GM20000 (cell line): ENCODE measurements around the gene APOBEC3F.
"Not testable (repeated sequence)": the region's sequence is repeated elsewhere in the genome, so short reads cannot be mapped to it uniquely, and the experiment has no call there.

ENCODE experiments used
- DNase-seq: peaks from one replicate; pipeline ENCODE4 v3.0.0; 2012; ENCODE audit warnings: low spot score
- TF ChIP-seq, protein P1 (sequence below): IDR thresholded peaks from 2 replicates; pipeline ENCODE4 v1.5.1; 2012; ENCODE audit warnings: mild to moderate bottlenecking, control low read depth; ENCODE audit errors: extremely low read depth, missing control alignments

The APOBEC3F gene

DNA sequence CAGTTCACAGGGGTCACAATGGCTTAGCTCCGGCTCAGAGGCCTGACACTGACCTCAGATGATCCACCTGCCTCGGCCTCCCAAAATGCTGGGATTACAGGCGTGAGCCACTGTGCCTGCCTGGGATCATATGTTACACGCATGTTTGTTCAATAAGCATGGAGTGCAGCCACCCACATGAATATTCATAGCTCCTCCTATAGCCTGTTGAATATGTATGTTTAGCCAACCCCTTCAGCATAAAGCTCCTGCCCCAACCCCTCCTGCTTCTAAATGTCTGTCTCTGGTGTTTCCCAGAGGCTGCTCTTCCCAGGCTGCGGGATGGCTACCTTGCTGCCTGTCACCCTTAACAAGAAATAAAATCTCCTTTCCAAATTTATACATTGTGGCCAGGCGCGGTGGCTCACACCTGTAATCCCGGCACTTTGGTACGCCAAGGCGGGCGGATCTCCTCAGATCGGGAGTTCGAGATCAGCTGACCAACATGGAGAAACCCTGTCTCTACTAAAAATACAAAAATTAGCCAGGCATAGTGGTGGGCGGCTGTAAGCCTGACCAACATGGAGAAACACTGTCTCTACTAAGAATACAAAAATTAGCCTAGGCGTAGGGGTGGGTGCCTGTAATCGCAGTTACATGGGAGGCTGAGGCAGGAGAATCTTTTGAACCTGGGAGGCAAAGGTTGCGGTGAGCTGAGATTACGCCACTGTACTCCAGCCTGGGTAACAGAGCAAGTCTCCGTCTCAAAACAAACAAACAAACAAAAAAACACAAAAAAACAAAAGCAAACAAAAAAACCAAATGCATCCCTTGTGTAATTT is 1.1 kb upstream of the APOBEC3F start:
- no peak for DNase-seq
- TF ChIP-seq, protein P1, sequence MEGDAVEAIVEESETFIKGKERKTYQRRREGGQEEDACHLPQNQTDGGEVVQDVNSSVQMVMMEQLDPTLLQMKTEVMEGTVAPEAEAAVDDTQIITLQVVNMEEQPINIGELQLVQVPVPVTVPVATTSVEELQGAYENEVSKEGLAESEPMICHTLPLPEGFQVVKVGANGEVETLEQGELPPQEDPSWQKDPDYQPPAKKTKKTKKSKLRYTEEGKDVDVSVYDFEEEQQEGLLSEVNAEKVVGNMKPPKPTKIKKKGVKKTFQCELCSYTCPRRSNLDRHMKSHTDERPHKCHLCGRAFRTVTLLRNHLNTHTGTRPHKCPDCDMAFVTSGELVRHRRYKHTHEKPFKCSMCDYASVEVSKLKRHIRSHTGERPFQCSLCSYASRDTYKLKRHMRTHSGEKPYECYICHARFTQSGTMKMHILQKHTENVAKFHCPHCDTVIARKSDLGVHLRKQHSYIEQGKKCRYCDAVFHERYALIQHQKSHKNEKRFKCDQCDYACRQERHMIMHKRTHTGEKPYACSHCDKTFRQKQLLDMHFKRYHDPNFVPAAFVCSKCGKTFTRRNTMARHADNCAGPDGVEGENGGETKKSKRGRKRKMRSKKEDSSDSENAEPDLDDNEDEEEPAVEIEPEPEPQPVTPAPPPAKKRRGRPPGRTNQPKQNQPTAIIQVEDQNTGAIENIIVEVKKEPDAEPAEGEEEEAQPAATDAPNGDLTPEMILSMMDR = no peak

- DNase-seq = not testable (repeated sequence)
Measured at GRCh38 chr22:39040155-39040537, 518 bp upstream of the APOBEC3F start.

DNA sequence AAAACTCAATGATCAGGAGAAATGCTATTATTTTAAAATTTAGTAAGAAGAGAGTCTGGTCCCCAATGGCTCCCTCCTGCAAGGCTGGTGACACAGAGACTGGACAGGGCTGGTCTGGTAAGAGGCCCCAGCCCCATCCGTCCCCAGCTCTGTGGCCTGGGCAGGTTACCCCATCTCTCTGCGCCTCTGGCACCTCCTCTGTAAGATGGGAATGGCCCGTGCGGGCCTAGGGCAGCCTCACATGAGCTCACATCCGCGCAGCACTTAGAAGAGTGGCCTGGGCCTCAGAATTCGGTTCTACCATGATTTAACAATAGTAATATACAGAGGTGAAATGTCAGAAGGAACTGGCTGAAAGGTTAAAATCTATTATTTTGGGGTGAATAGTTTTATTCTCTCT is 1.2 kb downstream of the APOBEC3F start:
- DNase-seq = no peak
- TF ChIP-seq, protein P1 = no peak

DNA sequence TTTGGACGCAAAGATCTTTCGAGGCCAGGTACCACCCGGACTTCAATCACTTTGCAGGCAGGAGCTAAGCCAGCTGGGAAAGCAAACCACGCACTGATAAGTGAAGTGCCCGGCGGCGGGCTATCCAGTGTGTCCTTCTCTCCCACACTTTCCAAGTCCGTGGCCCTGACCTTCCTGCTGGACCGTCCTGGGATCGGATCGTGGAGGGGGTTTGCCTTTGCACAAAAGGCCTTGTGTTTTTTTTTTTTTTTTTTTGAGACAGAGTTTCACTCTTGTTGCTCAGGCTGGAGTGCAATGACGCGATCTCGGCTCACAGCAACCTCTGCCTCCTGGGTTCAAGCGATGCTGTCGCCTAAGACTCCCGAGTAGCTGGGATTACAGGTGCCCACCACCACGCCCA is 2.4 kb downstream of the APOBEC3F start:
- not testable (repeated sequence) for DNase-seq

- not testable (repeated sequence) for DNase-seq
Measured at GRCh38 chr22:39045136-39045535, 4.5 kb downstream of the APOBEC3F start.

DNA sequence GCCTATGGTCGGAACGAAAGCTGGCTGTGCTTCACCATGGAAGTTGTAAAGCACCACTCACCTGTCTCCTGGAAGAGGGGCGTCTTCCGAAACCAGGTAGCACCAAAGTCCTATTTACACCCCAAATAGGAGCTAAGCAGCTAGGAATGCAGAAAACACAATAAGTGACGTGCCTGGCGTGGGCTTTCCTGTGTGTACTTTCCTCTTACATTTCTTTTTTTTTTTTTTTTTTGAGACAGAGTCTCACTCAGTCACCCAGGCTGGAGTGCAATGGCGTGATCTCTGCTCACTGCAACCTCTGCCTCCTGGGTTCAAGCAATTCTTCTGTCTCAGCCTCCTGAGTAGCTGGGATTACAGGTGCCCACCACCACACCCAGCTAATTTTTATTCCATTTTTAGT is 8.8 kb downstream of the APOBEC3F start:
- DNase-seq = not testable (repeated sequence)

GRCh38 chr22:39051844-39052495 is 11.3 kb downstream of the APOBEC3F start:
- DNase-seq = not testable (repeated sequence)

- TF ChIP-seq, protein P1 = no peak
- DNase-seq = no peak
Measured at GRCh38 chr22:39055658-39056057, 15.0 kb downstream of the APOBEC3F start.

- not testable (repeated sequence) for DNase-seq
Measured at GRCh38 chr22:39061290-39061689, 20.6 kb downstream of the APOBEC3F start.

GRCh38 chr22:39061951-39062350 is 21.3 kb downstream of the APOBEC3F start:
- not testable (repeated sequence) for DNase-seq

DNA sequence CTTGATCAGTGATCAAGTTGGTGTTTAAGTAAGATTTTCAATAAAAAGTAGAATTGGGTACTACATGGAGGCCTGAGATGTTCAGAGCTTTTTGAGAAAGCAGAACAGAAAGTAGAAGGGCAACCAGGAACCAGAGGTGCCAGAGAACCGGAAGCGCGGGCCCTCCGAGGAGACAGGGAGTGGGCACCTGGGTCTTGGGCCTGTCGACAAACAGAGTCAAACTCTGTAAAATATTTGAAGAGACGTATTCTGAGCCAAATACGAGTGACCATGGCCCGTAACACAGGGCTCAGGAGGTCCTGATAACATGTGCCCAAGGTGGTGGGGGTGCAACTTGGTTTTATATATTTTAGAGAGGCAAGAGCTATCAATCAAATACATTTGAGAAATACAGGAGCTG is 23.2 kb downstream of the APOBEC3F start:
- DNase-seq = not testable (repeated sequence)

DNA sequence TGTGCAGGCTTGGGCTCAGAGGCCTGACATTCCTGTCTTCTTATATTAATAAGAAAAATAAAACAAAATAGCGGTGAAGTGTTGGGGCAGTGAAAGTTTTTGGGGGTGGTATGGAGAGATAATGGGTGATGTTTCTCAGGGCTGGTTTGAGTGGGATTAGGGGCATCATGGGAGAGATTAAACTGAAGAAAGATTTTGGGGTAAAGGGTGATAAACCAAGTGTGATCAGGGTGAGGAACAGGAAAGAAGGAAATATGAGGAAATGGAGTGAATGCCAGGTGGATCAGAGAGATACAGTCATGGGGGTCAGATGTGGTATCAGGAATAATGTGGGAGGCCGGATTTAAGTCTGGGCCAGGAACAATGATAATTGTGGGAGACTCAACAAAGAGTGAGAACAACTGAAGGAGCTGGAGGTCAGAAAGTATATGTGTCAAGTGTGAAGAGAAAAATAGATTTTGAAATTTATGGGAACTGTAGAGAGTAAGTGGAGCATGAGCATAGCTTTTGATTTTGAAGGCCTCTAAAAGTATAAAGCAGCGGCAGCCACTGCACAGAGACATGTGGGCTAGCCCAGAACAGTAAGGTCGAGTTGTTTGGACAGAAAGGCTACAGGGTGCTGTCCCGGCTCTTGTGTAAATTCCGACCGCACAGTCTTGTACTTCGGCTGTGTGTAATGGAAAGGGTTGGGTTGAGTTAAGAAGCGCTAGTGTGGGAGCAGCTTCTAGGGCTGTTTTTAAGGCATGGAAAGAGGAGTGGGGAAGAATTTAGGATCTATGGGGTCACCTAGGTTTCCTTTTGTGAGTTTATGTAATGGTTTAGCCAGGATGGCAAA is 26.0 kb downstream of the APOBEC3F start:
- not testable (repeated sequence) for DNase-seq
